ENCODE results near the gene CES1.
"Not testable (repeated sequence)": the region's sequence is repeated elsewhere in the genome, so short reads cannot be mapped to it uniquely, and the experiment has no call there.

Gene CES1

GRCh38 chr16:55830658-55831294 is 2.1 kb downstream of the CES1 start:
- no peak for DNase-seq

- not testable (repeated sequence) for DNase-seq
Measured at GRCh38 chr16:55829232-55829631, 3.7 kb downstream of the CES1 start.

GRCh38 chr16:55828680-55829079 is 4.2 kb downstream of the CES1 start:
- DNase-seq = no peak

GRCh38 chr16:55825115-55825728 is 7.7 kb downstream of the CES1 start:
- no peak for DNase-seq

GRCh38 chr16:55824473-55825000 is 8.4 kb downstream of the CES1 start:
- peak; percentile 34 to 39 for DNase-seq

- no peak for DNase-seq
Measured at GRCh38 chr16:55822280-55822810, 10.6 kb downstream of the CES1 start.

GRCh38 chr16:55821210-55821609 is 11.7 kb downstream of the CES1 start:
- no peak for DNase-seq

GRCh38 chr16:55820615-55821014 is 12.3 kb downstream of the CES1 start:
- DNase-seq = no peak

GRCh38 chr16:55817236-55817912 is 15.5 kb downstream of the CES1 start:
- peak in 1 of 2 donors; percentile 16 for DNase-seq

GRCh38 chr16:55816222-55816621 is 16.7 kb downstream of the CES1 start:
- not testable (repeated sequence) for DNase-seq

GRCh38 chr16:55815320-55815719 is 17.6 kb downstream of the CES1 start:
- DNase-seq = no peak

- not testable (repeated sequence) for DNase-seq
Measured at GRCh38 chr16:55814174-55814573, 18.7 kb downstream of the CES1 start.

GRCh38 chr16:55813730-55814129 is 19.2 kb downstream of the CES1 start:
- not testable (repeated sequence) for DNase-seq

GRCh38 chr16:55812951-55813350 is 19.9 kb downstream of the CES1 start:
- DNase-seq = no peak

GRCh38 chr16:55811811-55812210 is 21.1 kb downstream of the CES1 start:
- no peak for DNase-seq

GRCh38 chr16:55810451-55810961 is 22.4 kb downstream of the CES1 start:
- DNase-seq = no peak

- DNase-seq = no peak
Measured at GRCh38 chr16:55809851-55810250, 23.0 kb downstream of the CES1 start.

GRCh38 chr16:55809386-55809785 is 23.5 kb downstream of the CES1 start:
- no peak for DNase-seq

GRCh38 chr16:55808286-55808685 is 24.6 kb downstream of the CES1 start:
- DNase-seq = not testable (repeated sequence)

GRCh38 chr16:55805104-55805503 is 27.8 kb downstream of the CES1 start:
- DNase-seq = not testable (repeated sequence)

- not testable (repeated sequence) for DNase-seq
Measured at GRCh38 chr16:55803681-55804080, 29.2 kb downstream of the CES1 start.

GRCh38 chr16:55792934-55793374 is 39.9 kb downstream of the CES1 start:
- not testable (repeated sequence) for DNase-seq

GRCh38 chr16:55791512-55791911 is 41.4 kb downstream of the CES1 start:
- DNase-seq = not testable (repeated sequence)
